ENCODE data around the gene PTPRM. TPM values are rescaled to one million over a fixed set of nuclear protein-coding genes. Genes with fewer than 3 reads are reported as not detected.

The PTPRM gene
- total RNA-seq, 2 donors from 2014 or later: 80.1 to 106 TPM

GRCh38 chr18:8279781-8280330 is 712.7 kb downstream of the PTPRM start:
- no peaks in the 10 kb centered on the region for H3K36me3 ChIP-seq
- DNase-seq (ENCODE audit: low spot score): peak; percentile 50
- H3K4me1 ChIP-seq: no peaks in the 10 kb centered on the region
- H3K27me3 ChIP-seq: no peaks in the 10 kb centered on the region
- no peaks in the 10 kb centered on the region for H3K9me3 ChIP-seq
- no peak for TF ChIP-seq CTCF (IDR thresholded peaks at IDR 0.05)
- H3K4me3 ChIP-seq: no peak overlapping the region
- no peak overlapping the region for H3K27ac ChIP-seq

GRCh38 chr18:8283891-8284585 is 716.9 kb downstream of the PTPRM start:
- H3K36me3 ChIP-seq: no peaks in the 10 kb centered on the region
- no peak overlapping the region for H3K27ac ChIP-seq
- TF ChIP-seq CTCF (IDR thresholded peaks at IDR 0.05): no peak
- peaks cover 0 to 6% of the 10 kb centered on the region in 2 donors for H3K4me1 ChIP-seq
- no peaks in the 10 kb centered on the region for H3K9me3 ChIP-seq
- no peak for DNase-seq (ENCODE audit: low spot score)
- no peaks in the 10 kb centered on the region for H3K27me3 ChIP-seq
- no peak overlapping the region for H3K4me3 ChIP-seq

- H3K36me3 ChIP-seq: no peaks in the 10 kb centered on the region
- no peaks in the 10 kb centered on the region for H3K27me3 ChIP-seq
- DNase-seq (ENCODE audit: low spot score): no peak
- H3K9me3 ChIP-seq: no peaks in the 10 kb centered on the region
- peaks cover 0 to 6% of the 10 kb centered on the region in 2 donors for H3K4me1 ChIP-seq
- TF ChIP-seq CTCF (IDR thresholded peaks at IDR 0.05): no peak
- no peak overlapping the region for H3K27ac ChIP-seq
- H3K4me3 ChIP-seq: no peak overlapping the region
Observed at GRCh38 chr18:8286303-8286702, 719.2 kb downstream of the PTPRM start.

GRCh38 chr18:8287196-8287885 is 720.2 kb downstream of the PTPRM start:
- no peaks in the 10 kb centered on the region for H3K9me3 ChIP-seq
- H3K27ac ChIP-seq: no peak overlapping the region
- no peaks in the 10 kb centered on the region for H3K36me3 ChIP-seq
- H3K27me3 ChIP-seq: no peaks in the 10 kb centered on the region
- H3K4me3 ChIP-seq: no peak overlapping the region
- no peak for DNase-seq (ENCODE audit: low spot score)
- TF ChIP-seq CTCF (IDR thresholded peaks at IDR 0.05): no peak
- peaks cover 0 to 6% of the 10 kb centered on the region in 2 donors for H3K4me1 ChIP-seq

- Histone ChIP-seq H3K27ac (no peak overlapping the region), H3K4me1 (peaks cover 0 to 6% of the 10 kb centered on the region in 2 donors), H3K36me3 (no peaks in the 10 kb centered on the region), H3K9me3 (no peaks in the 10 kb centered on the region), H3K4me3 (no peak overlapping the region), H3K27me3 (no peaks in the 10 kb centered on the region)
- no peak for DNase-seq (ENCODE audit: low spot score)
- TF ChIP-seq CTCF (IDR thresholded peaks at IDR 0.05): no peak
Observed at GRCh38 chr18:8288472-8289195, 721.5 kb downstream of the PTPRM start.

Measured in right atrium auricular region (tissue), 2 donors.